HTERT RPE-1 (cell line): Measurements from ENCODE around the gene EDN1.

Experiments
- in situ Hi-C: fragments of 300-500 bp; cut with MboI; formaldehyde crosslinking; loops from 4 replicates; pipeline ENCODE4 v1.14.3; 2020; ENCODE audit warnings: low sequenced_read_pairs

Gene EDN1

DNA sequence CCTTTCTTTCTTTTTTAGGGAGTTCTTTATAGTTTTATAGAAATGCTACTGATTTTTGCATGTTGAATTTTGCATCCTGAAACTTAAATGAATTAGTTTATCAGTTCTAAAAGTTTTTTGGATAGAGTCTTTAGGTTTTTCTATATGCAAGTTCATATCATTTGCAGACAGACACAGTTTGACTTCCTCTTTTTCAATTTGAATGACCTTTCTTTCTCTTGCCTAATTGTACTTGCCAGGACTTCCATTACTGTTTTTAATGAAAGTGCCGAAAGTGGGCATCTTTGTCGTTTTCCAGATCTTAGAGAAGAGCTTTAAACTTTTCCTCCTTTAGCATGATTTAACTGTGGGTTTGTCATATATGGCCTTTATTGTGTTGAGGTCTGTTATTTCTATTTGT, 21.1 kb upstream of the EDN1 start:
- in situ Hi-C loops = no loop called here

DNA sequence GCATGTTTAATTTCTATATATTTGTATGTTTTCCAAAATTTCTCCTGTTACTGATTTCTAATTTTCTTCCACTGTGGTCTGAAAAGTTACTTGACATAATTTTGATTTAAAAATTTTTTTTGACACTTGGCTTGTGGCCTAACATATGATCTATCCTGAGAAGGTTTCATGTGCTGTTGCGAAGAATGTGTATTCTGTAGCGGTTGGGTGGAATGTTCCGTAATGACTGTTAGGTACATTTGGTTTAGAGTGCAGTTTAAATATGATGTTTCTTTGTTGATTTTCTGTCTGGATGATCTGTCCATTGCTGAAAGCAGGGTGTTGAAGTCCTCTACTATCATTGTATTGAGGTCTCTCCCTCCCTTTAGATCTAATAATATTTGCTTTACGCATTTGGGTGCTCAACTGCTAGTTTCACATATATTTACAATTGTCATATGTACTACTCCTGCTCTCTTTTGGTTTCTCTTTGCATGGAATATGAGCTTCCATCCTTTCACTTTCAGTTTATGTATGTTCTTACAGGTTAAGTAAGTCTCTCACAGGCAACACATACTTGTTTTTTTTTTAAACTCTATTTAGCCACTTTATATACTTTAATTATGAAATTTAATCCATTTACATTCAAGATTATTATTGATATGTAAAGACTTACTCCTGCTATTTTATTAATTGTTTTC, 19.5 kb upstream of the EDN1 start:
- in situ Hi-C loops = no loop called here

DNA sequence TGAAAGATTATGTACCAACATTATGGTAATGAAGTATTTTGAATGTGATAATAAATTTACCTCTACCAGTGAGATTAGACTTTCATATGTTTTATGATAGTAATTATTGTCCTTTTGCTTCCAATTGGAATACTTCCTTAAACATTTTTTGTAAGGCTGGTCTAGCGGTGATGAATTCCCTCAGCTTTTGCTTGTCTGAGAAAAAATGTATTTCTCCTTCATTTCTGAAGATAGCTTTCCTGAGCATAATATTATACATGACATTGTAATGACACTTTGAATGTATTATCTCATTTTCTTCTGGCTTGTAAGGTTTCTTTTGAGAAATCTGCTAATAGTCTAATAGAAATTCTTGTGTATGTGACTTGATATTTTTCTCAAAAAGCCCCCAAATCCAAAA, 18.6 kb upstream of the EDN1 start:
- in situ Hi-C loops = no loop called here

DNA sequence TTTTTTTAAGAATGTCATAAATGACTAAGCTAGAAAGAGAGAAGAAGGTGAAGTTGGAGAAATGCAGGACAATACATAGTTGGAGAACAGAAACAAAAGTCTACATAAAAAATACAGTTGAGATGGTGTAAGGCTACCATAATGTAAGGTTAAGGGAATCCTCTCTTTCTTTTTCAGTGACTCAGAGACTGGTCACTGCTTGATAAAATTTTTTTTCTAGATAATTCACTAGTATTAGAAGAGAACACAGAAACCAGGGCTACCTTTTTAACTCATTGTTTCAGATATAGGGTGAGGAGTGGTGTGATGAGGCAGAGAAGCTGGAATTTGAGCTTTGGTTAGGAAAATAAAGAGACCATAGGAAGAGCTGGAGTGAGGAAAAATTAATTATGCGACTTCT, 18.2 kb upstream of the EDN1 start:
- in situ Hi-C loops = no loop called here

DNA sequence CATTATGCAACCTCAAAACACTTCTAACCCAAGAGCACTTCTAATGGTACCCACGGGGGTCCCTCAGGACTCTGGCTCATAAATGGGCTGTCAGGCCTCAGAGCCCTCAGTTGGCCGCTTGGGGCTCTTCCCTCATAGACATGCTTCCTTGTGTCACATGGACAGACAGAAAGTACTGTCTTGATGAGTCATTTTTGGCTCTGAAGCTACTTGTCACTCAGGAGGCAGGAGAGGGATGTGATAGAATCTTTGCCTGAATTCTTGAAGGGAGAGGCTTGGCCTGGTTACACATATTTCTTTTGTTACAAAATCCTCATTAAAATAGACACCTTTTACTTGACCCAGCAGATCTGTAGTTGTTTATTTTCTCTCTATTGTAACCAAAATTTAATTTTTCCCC, 15.1 kb upstream of the EDN1 start:
- in situ Hi-C loops = no loop called here

DNA sequence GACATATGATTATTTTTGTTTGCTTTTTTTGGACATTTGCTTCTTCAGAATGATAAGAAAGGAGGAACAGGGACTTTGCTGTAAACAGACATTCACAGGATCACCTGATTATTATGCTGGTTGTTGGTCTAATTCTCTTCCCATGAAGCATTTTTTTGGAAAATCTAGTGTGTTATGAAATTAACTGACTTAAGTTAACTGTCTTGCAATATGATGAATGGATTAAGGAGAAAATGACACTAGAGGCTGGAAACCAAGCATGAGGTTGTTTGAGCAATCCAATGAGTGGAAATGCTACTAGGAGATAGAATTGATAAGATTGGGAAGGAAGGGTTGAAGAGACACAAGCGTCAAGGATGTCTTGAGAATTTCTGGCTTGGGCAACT, 13.2 kb upstream of the EDN1 start:
- in situ Hi-C loops = no loop called here

DNA sequence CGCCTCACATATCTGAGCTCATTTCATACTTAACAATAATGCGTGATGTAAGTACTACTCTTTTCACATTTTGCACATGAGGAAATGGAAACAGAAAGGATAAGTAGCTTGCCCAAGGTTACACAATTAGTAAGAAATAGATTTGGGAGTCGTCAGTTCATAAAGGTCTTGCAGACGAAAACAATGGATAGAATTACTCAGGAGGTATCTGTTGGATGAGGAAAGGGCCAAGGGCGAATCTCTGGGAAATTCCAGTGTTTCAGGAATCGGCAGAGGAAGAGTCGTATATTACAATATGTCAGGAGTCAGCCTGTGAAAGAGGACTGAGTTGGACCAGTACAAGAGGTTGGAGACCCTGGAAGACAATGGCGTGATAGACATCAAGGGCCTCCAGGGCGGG, 12.8 kb upstream of the EDN1 start:
- in situ Hi-C loops = no loop called here

DNA sequence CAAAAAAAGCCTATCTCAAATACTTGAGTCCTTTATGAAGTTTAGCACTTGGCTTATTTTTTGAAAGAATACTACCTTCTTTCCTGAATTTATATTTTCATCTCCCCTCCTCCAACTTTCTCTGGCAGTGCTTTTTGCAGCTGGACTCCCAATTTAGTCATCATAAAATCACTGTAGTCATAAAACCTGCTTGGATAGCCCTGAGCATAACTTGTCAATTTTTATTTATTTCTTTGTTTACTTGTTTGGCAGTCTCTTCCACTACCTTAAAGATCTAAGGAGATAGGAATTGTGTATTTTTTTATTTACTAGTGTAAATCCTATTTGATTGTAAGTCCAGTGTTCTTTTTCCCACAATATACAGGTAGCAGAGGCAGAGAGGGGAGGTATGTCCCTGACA, 11.2 kb upstream of the EDN1 start:
- in situ Hi-C loops = no loop called here

DNA sequence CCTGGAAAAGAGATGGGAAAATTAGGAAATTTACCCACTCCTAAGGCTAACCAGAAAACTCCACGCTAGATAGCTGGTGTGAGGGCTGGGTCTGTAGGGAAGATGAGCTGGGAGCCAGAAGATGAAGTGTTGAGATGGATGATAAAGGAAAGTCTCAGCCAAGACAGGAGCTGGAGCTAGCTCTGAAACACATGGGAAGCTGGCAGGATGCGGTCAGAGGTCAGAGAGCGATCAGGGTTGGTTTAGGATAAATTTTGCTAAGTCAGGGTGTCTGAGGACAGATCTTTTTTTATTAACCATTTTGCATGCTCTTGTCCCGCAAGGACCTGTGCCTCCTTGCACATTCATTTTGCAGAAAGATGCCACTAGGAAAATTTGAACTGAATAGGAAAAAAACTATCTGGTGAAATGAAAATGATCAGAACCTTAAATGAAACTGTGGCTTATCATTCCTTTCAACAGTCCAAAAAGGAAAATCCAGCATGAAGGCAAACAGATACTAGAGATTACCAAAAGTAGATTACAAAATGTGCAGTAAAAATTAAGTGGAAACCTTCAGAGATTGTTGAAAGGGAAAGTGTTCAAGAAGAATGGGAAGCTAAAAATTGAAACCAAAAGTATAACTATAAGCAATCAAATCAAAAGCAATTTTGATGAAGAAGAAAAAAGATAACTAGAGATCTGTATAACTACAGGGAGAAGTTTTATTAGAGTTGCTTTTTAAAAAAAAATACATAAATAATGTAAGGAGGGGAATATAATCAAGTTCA, 10.7 kb upstream of the EDN1 start:
- in situ Hi-C loops = no loop called here

DNA sequence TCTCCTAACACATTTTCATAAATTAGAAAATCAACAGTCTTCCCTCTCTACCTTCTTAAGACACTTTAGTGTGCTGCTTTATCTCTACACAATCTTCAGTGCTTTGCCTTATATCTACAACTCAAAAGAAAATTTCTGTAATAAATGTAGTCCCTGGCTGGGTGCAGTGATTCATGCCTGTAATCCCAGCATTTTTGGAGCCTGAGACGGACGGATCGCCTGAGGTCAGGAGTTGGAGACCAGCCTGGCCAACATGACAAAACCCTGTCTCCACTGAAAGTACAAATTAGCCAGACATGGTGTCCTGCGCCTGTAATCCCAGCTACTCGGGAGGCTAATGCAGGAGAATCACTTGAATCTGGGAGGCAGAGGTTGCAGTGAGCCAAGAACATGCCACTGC, 9.7 kb upstream of the EDN1 start:
- in situ Hi-C loops = no loop called here

DNA sequence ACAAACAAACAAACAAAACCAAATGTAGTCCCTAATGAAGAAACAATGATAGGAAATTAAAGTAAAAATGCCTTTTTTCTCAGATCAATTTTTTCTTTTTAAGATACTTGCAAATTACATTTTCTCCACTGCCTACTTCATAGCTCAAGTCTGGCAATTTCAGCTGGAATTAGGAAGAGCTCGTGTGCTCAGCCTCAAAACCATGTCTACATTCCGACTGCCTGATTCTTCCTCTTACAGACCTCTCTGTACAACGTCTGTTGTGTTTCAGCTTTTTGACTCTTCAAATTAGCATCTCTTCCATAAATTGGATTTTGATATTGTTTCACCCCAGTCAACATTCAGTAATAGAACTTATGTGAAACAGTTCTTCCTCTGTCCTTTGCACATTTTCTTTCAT, 9.3 kb upstream of the EDN1 start:
- in situ Hi-C loops = no loop called here

DNA sequence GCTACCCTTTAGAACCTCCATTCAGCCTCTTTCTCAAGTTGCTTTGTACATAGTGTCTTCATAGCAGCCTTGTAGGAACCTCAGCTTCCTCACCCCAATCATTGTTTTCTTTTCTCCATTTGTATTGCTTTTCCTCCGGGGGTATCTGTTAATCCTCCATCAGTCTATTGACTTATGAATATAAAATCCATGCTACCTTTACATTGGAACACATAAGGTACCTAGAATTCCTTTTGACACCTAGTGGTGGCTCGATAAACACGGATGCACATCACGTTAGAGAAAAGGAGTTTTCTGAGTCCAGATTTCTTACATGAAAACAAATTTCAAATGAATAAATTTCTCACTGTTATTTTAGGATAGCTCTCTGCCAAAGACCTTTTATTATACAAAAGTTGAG, 6.3 kb upstream of the EDN1 start:
- in situ Hi-C loops = no loop called here

DNA sequence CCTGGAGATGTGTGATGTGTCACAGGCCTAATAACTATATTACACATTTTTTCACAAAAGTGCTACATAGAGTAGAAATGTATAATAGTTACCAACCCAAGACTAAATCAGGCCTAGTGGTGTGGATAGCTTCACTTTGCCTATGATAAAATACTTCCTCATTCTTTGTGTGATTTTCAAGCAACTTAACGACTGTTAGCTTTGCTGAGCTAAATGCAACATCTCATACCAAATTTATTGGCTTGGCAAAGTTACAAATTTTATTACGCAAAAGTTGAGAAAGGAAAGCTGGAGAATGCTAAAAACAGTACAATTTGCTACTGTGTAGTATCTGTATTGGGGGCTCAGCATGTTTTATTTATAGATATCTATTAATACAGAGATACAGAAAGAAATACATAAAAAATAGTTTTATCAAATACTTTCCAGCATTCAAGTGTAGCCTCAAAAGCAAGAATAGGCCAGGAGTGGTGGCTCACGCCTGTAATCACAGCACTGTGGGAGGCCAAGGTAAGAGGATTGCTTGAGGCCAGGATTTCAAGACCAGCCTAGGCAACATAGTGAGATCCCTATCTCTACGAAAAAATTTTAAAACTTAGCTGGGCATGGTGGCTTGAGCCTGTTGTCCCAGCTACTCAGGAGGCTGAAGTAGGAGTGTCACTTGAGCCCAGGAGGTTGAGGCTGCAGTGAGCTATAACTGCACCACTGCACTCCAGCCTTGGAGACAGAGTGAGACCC, 3.6 kb upstream of the EDN1 start:
- in situ Hi-C loops = no loop called here

DNA sequence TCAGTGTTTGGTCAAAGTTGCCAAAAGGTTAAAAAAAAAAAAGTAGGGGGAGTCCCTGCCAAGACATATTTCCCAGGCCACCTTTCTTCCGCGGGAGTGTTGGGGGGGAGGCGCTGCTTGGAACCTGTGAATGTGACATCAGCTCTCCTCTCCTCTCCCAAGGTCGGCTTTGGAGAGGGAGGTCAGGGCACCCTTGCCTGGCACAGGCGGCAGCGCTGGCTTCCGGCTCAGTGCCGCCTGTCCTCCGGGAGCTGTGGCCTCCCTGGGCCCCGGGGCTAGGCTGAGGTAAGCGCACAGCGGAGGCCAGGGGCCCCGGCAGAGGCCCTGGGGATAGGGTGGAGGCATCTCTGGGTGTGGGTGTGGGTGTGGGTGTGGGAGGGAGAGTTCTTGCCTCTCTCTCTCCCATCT, 1.9 kb upstream of the EDN1 start:
- in situ Hi-C loops = no loop called here

DNA sequence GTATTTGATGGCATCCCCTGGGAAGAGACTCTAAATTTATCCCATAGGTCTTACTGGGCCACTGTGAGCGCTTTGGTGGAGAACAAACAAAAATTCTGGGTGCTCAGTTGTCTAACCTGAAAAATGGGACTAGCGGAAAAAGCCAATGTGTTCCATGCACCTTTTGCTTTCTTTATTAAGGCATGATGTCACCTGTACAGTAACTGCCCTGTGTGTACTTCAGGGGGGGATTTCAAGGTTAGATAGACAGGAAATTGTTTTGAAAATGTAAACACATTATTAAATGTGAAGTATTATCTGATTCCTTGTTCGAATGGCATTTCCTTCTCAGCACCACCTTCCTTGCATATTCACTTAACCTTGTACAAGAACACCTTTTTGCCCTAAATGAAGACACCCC, 1.2 kb upstream of the EDN1 start:
- in situ Hi-C loops = no loop called here

DNA sequence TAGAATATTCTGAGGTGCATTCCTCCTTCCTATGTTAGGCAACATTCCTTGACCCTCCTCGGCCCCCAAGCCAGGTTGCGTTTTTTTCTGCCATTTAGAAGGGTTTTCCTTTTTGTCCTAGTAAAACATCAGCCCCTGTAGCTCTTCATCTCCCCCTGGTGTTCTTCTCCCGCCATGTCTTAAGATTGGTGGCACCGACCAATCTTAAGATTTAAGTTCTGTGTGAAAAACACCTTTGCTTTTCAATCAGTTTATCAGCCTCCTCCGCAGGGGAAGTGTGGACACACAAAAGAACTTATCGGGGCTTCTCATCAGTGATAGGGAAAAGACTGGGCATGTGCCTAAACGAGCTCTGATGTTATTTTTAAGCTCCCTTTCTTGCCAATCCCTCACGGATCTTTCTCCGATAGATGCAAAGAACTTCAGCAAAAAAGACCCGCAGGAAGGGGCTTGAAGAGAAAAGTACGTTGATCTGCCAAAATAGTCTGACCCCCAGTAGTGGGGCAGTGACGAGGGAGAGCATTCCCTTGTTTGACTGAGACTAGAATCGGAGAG, 719 bp upstream of the EDN1 start:
- in situ Hi-C loops = no loop called here

DNA sequence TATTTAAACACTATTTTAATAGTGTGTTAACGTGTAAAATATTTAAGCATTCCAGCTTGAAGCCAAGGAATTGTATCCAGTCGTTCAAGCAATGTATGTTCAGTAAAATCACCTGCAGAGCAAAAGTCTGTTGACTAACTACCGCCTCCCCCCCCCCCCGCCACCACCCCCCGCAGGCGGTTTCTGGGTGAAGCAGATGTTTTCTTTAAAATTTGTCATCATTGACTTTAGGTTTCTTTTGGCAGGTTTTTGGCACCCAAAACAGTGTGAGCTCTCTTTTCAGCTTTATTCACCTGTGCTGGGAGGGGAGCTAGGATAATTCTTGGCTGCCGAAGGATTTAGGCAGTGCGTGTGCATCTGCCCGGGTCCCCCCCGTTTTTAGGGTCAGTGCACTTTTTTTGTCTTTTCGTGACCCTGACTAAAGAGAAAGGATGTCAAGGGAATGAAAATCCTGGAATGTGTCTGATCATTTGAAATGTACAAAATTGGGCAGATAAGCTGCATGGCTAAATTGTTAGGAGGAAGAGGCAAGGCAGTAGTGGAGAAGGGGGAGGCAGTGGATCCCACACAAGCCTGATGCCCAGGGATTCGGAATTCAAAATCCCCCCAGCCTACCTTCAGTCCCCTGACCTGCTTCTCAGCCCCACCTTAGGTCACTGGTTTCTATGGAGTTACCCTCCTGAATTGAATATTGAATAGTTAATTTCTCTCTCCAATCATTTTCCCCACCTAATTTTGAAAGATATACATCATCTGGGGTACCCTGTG, 1.1 kb downstream of the EDN1 start:
- in situ Hi-C loops = no loop called here

DNA sequence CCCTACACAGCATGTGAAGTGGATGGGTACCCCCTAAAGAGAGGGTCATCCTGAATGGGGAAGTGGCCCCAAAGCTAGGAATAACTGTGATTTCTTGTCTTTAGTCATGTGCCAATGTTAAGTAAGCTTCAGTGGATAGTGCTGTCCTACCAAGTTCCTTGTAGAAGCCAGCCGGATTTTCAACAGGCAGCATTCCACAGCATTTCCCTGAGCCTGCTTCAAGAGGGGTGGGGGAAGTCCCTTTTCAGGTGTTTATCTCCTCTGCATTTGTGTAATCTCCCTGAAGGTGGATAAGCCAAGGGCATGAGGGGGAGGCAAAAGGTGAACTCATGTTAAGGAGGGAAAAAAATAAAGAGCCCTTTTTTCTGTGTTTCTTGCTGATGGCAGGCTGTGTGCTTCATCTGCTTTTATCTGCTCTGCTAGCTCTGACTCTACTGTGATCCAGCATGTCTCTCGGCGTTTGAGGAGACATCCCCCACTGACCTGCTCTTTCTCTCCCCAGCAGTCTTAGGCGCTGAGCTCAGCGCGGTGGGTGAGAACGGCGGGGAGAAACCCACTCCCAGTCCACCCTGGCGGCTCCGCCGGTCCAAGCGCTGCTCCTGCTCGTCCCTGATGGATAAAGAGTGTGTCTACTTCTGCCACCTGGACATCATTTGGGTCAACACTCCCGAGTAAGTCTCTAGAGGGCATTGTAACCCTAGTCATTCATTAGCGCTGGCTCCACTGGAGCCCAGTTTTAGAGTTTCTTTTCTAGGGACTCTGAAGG, 1.9 kb downstream of the EDN1 start:
- in situ Hi-C loops = no loop called here

DNA sequence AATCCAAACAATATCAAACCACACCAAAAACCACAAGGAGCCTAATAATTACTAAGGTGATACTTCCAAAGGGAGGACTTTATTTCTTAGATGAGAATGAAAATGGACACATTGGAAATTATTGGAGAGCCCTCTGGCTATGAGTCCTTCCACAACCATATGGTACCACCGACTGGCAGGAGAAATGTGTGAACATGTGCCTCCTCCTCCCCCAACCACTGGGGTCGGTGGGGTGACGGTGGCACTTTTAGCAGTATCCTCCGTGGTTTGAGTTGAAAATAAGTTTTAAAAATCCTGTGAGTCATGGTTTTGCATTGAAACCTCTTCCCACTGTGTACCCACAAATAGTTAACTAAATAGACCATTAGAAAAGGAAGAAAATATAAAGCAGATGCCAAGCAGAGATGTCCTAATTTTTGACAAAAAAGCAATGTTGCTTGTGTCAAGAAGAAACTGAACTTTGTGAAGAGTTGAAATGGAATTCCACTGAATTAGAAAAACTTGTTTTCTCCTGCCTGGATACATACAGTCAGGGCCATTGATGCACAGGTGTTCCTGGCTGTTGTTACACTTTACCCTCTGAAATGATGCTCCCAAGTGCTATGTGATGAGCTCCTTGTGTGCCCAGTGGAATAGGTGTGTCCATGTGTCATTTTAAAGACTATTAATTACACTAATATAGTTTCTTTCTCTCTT, 3.2 kb downstream of the EDN1 start:
- in situ Hi-C loops = no loop called here
